Panc1 (cell line): ENCODE results near the gene CACNA1D.

Experiments
- POLR2AphosphoS5 ChIP-seq: IDR thresholded peaks from 2 replicates; pipeline ENCODE4 v1.6.1; 2012; ENCODE audit warnings: mild to moderate bottlenecking, low read depth, low read length, moderate library complexity
- TF ChIP-seq, protein P1 (sequence below): fragments of 450-650 bp; IDR thresholded peaks from 2 replicates; pipeline ENCODE4 v1.5.1; 2017; ENCODE audit warnings: mild to moderate bottlenecking

DNA sequence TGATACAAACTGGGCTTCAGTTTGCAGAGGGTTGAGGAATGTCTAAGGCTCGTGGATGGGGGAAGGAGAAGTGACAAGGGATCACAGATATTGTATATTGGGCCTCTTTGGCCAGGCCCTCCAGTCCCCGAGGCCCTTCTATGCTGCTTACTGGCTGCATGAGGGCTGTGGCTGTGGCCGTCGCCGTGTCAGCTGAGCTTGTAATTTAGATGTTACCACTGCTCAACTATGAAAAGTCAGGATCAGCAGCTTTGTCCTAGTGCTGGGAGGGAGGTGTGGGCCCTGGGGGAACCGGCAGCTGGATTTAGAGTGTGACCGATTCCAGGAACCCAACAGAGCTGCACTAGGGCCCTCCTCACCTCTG is 51.6 kb downstream of the CACNA1D start:
- TF ChIP-seq, protein P1, sequence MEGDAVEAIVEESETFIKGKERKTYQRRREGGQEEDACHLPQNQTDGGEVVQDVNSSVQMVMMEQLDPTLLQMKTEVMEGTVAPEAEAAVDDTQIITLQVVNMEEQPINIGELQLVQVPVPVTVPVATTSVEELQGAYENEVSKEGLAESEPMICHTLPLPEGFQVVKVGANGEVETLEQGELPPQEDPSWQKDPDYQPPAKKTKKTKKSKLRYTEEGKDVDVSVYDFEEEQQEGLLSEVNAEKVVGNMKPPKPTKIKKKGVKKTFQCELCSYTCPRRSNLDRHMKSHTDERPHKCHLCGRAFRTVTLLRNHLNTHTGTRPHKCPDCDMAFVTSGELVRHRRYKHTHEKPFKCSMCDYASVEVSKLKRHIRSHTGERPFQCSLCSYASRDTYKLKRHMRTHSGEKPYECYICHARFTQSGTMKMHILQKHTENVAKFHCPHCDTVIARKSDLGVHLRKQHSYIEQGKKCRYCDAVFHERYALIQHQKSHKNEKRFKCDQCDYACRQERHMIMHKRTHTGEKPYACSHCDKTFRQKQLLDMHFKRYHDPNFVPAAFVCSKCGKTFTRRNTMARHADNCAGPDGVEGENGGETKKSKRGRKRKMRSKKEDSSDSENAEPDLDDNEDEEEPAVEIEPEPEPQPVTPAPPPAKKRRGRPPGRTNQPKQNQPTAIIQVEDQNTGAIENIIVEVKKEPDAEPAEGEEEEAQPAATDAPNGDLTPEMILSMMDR, result no peak
- no peak for TF ChIP-seq POLR2AphosphoS5
